ENCODE data around the gene CLEC6A.
"Not testable (repeated sequence)": the region's sequence is repeated elsewhere in the genome, so short reads cannot be mapped to it uniquely, and the experiment has no call there.

CLEC6A gene

GRCh38 chr12:8455727-8456360, at the start of gene CLEC6A:
CLEC6A (plus strand) TSS chr12:8455962; CDS start chr12:8456112, 150 bp downstream.
- DNase-seq (ENCODE audit: low read depth) = no peak

- not testable (repeated sequence) for DNase-seq (ENCODE audit: low read depth)
These were observed 36.2 kb upstream of the CLEC6A start for GRCh38 chr12:8419576-8419975.

GRCh38 chr12:8420506-8420905, 35.3 kb upstream of the CLEC6A start:
- DNase-seq (ENCODE audit: low read depth) = no peak

DNA sequence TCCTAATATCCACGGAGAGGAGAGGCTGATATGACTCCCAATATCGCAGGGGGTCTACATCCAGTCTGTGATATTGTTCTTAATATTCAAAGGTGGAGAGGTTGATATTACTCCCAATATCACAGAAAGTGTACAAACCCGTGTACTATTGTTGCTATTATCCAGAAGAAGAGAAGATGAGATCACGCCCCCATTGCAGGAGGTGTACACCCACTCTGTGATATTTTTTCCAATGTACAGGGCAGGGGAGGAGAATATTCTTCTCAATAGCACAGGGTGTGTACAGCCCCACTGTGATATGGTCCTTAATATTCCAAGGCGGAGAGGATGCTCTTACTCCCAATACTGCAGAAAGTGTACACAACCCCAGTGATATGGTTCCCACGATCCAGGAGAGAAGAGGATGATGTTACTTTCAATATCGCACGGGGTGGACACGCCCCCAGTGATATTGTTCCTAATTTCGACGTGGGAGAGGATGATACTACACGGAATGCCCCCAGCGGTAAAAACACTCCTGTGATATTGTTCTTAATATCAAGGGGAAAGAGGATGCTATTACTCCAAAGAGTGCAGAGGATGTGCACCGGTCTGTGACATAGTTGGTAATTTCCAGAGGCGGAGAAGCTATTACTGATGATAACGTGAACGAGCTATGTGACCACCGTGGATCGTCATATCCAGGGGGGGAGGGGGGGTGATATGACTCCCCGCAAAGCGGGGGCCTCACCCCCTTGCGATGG, 11.1 kb upstream of the CLEC6A start:
- DNase-seq (ENCODE audit: low read depth) = not testable (repeated sequence)

DNA sequence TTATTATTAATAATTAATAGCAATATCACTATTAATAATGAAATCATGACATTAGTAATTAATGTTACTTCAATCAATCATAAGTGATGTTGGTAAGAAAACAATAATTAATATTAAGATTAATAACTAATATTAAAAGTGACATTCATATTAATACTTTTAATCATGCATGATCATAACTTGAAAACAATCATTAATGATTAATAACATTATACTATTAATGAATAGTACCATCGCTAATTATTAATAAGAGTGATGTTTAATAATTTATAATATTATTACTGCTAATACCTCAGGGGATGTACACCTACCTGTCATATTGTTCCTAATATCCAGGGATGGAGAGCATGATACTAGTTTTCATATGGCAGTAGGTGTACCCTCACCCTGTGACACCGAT, 10.0 kb upstream of the CLEC6A start:
- DNase-seq (ENCODE audit: low read depth) = no peak

- no peak for DNase-seq (ENCODE audit: low read depth)
These were observed 8.9 kb upstream of the CLEC6A start for GRCh38 chr12:8446642-8447547.

DNA sequence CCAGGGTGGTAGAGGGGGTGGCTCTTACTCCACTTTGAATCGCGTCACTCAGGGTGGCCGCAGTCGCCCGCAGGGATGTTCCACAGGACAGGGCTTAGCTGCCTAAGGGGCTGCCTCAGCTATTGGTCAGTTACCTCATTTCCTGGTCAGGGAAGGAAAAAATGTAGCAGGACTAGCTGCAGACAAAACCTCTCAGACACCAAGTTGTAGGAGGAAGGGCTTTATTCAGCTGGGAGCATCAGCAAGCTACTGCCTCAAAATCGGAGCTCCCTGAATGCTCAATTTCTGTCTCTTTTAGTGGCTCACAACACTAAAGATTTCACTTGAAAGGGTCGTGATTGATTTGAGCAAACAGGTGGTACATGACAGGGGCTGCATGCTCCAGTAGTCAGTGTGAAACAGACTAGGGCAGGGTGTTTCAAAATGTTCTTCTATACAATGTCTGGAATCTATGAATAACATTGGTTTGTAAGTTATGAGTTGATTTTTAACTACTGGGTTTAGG, 6.4 kb upstream of the CLEC6A start:
- DNase-seq (ENCODE audit: low read depth) = no peak

- DNase-seq (ENCODE audit: low read depth) = no peak
These were observed 3.7 kb upstream of the CLEC6A start for GRCh38 chr12:8452036-8452435.

DNA sequence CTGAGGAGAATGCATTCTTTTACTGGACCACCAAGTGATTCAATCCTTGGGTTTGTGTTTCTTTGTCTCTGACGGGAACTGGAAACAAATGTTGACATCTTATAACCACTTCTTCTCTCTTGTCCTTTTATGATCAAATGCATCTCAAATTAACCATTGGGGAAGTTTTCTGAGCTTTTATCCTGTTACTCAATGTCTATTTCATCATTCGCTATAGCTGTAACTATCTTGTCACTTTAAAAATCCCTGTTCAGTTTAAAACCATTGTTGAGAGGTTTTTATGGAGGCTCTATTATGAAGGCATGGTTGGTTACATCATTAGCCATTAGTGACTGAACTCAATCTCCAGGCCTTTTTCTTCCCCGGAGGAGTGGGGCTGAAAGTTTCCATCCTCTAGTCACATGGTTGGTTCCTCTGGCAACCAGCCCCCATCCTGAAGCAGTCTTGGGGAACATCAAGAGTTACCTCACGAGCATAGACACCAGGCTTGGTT, 2.7 kb upstream of the CLEC6A start:
- no peak for DNase-seq (ENCODE audit: low read depth)

GRCh38 chr12:8453796-8454195, 2.0 kb upstream of the CLEC6A start:
- DNase-seq (ENCODE audit: low read depth) = no peak

DNA sequence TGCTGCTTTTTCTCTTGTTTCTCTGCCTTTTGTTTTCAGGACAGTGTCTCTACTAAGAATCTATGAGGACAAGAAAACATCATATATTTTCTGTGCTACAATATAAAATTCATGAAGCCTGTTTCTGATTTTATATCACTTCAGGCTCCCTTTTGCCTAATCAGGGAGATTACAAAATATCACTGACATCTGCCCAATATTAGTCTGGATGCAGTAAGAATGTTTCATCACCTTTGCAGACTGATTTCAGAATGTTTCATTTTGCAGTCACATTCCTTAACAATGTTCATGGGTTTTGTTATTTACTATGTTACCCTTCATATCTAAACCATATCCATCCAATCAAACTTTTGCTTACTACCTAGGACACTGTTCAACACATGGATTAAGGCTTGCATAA, 491 bp upstream of the CLEC6A start:
- no peak for DNase-seq (ENCODE audit: low read depth)

DNA sequence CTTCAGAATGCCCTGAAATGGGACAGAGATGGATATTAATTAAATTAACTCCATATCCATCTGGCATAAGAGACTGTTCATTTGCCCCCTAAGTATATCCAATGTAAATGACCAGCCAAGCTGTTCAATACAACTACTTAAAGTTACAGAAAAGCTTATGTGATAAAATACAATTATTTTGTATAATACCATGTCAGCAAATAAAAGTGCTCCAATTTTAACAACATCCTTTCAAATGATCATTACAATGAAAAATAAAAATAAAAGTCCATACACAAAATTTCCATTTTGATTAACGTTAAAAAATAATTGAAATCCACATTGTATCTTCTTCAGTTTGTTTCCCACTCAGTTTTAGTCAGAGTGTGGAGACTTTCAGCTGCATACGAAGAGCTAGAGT, 5.7 kb downstream of the CLEC6A start:
- no peak for DNase-seq (ENCODE audit: low read depth)

- no peak for DNase-seq (ENCODE audit: low read depth)
These were observed 9.7 kb downstream of the CLEC6A start for GRCh38 chr12:8465301-8465996.

GRCh38 chr12:8466241-8466640, 10.5 kb downstream of the CLEC6A start:
- no peak for DNase-seq (ENCODE audit: low read depth)

DNA sequence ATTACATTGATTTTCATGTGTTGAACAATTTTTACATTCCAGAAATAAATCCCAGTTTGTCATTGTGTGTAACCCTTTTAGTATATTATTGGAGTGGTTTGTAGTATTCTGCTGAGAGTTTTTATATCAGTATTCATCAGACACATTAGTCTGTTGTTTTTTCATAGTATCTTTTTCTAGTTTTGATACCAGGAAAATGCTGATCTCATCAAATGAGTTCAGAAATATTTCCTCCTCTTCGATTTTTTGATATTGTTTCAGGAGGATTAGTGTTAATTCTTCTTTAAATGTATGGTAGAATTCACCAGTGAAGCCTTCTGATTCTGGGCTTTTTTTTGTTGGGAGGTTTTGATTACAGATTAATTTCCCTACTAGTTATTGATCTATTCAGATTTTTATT, 15.3 kb downstream of the CLEC6A start:
- no peak for DNase-seq (ENCODE audit: low read depth)

GRCh38 chr12:8475508-8476203, 19.9 kb downstream of the CLEC6A start:
- no peak for DNase-seq (ENCODE audit: low read depth)

DNA sequence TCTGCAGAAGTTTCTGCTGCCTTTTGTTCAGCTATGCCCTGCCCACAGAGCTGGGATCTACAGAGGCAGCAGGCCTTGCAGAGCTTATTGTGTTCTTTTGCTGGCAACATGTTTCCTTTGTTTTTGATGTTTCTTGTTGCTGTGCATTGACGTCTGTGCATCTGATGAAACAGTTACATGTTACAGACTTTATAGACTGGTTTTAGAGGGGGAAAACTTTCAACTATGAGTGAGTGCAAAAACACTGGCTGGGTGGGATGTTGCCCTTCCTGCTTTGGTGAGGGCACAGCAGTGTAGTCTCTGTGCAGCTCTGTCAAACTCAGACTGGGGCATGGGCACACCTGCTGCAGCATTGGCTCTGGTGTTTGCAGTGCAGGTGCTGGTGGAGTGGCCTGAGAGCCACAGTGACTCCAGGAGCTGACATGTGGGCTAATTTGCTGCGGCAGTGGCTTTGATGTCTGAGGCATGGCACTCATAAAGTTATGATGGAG, 26.9 kb downstream of the CLEC6A start:
- DNase-seq (ENCODE audit: low read depth) = no peak

GRCh38 chr12:8483079-8483478, 27.3 kb downstream of the CLEC6A start:
- no peak for DNase-seq (ENCODE audit: low read depth)

- DNase-seq (ENCODE audit: low read depth) = no peak
These were observed 36.1 kb downstream of the CLEC6A start for GRCh38 chr12:8491646-8492530.

DNA sequence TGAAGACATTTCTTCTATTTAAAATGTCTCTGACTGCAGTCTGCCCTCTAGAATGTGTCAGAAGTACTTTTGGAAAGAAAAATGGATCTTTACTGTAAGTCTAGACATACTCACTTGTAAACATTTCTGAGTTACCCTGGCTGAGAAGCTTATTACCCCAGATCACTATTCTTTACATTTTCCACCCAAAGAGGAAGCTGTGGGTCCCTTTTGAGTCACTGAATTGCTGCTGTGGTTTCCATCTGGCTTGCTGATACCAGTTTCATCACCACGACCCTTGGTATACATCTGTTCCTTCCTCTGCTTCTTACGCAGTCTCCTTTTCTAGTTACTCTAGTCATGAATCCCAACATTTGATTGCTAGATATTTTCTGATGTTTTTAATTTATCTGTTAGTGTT, 37.3 kb downstream of the CLEC6A start:
- peak; percentile 11 for DNase-seq (ENCODE audit: low read depth)
